ENCODE data around the gene PROCA1.

GRCh38 chr17:28724500-28725165, 12.9 kb upstream of the PROCA1 start:
- TF ChIP-seq MAFK (IDR thresholded peaks at IDR 0.05; ENCODE audit: low read depth, low read length) (no peak), CTCF (IDR thresholded peaks at IDR 0.05; ENCODE audit: control extremely low read depth in 1 of 3, insufficient read depth in 1 of 3, low read depth in 1 of 3, low read length in 3 of 3) (no peak), GABPA (IDR thresholded peaks at IDR 0.05; ENCODE audit: borderline replicate concordance, insufficient read depth, low read length) (no peak), RAD21 (IDR thresholded peaks at IDR 0.05 in 1 of 2, conservative IDR thresholded peaks at IDR 0.05 in 1 of 2; ENCODE audit: low read depth in 2 of 2, low read length in 2 of 2) (no peak), RFX5 (IDR thresholded peaks at IDR 0.05; ENCODE audit: borderline replicate concordance, low read depth, low read length) (no peak), CEBPB (IDR thresholded peaks at IDR 0.05; ENCODE audit: low read depth, low read length) (no peak), POLR2A (IDR thresholded peaks at IDR 0.05; ENCODE audit: control extremely low read depth in 1 of 2, low read depth in 2 of 2, low read length in 2 of 2) (peak; percentile 50 to 84; a peak in 2 of 3 replicates), PHF8 (conservative IDR thresholded peaks at IDR 0.05; ENCODE audit: low read depth, low read length) (no peak), GTF2F1 (IDR thresholded peaks at IDR 0.05; ENCODE audit: borderline replicate concordance, low read depth, low read length) (no peak), EZH2 (IDR thresholded peaks at IDR 0.05; ENCODE audit: low read depth, low read length, severe bottlenecking) (no peak), BCL11A (IDR thresholded peaks at IDR 0.05; ENCODE audit: low read depth in 2 of 2, low read length in 2 of 2) (no peak), CREB1 (IDR thresholded peaks at IDR 0.05) (no peak), RBBP5 (IDR thresholded peaks at IDR 0.05; ENCODE audit: borderline replicate concordance, low read depth, low read length) (no peak)
